Gastroesophageal sphincter (tissue), 3 donors: ENCODE measurements around the gene REEP1.

Source experiments
- CTCF ChIP-seq, 4 experiments: fragments of 200-600 bp in 2 of 4; fragments of 450-650 bp in 2 of 4; sonication (generic) in 1 of 4; IDR thresholded peaks; one replicate each; pipeline ENCODE4 v1.5.1; 2017 to 2019; ENCODE audit warnings: antibody characterized with exemption in 4 of 4, mild to moderate bottlenecking in 2 of 4, moderate library complexity in 2 of 4
- POLR2AphosphoS5 ChIP-seq: sonication (generic); formaldehyde crosslinking; IDR thresholded peaks from one replicate; pipeline ENCODE4 v1.6.1; 2017; ENCODE audit warnings: antibody characterized with exemption

GRCh38 chr2:86241611-86242010 is 95.8 kb downstream of the REEP1 start:
- no peak for TF ChIP-seq CTCF (IDR thresholded peaks at IDR 0.05)
- no peak for TF ChIP-seq POLR2AphosphoS5
